ENCODE data around the gene HDAC4. TPM values are rescaled to one million over a fixed set of nuclear protein-coding genes. Genes with fewer than 3 reads are reported as not detected.

The HDAC4 gene
- total RNA-seq, 4 donors from 2014 or later, result 30.2 to 103 (median 51.7) TPM

- no peak for TF ChIP-seq CTCF (IDR thresholded peaks at IDR 0.05)
- no peak for DNase-seq (ENCODE audit: low spot score)
- ATAC-seq (ENCODE audit: low FRiP score), result no peak
These were observed 73.8 kb downstream of the HDAC4 start for GRCh38 chr2:239326831-239327535.

DNA sequence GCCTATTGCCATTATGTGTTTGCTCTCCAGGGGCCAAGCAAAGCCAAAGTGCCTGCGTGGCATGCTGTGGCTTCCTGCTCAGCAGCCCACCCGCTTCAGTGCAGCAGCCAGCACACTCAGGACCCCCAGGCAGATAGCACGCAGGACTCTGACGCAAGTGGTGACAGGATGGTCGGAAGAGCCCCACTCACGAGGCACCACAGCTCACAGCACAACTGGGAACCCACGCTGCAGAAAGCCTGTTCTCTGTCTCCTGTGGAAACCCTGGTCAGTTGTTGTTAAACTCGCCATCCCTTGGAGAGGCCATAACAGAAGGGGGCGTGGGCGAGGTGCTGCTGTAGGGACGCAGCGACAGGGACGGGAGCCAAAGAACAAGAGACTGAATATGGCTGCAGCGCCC, 76.4 kb downstream of the HDAC4 start:
- TF ChIP-seq CTCF (IDR thresholded peaks at IDR 0.05), result no peak
- ATAC-seq (ENCODE audit: low FRiP score) (no peak), DNase-seq (ENCODE audit: low spot score) (no peak)

GRCh38 chr2:239323447-239323846, 77.4 kb downstream of the HDAC4 start:
- no peak for DNase-seq (ENCODE audit: low spot score)

GRCh38 chr2:239322416-239323086, 78.3 kb downstream of the HDAC4 start:
- ATAC-seq (ENCODE audit: low FRiP score) (no peak), DNase-seq (ENCODE audit: low spot score) (no peak)
- TF ChIP-seq CTCF (IDR thresholded peaks at IDR 0.05), result no peak

More at GRCh38 chr2:239323447-239323846, 77.4 kb downstream of the HDAC4 start:
- TF ChIP-seq CTCF (IDR thresholded peaks at IDR 0.05), result no peak
- no peak for ATAC-seq (ENCODE audit: low FRiP score)

GRCh38 chr2:239321596-239322415, 79.0 kb downstream of the HDAC4 start:
- TF ChIP-seq CTCF (IDR thresholded peaks at IDR 0.05), result no peak
- ATAC-seq (ENCODE audit: low FRiP score), result no peak
- peak; percentile 12 for DNase-seq (ENCODE audit: low spot score)

- TF ChIP-seq CTCF (IDR thresholded peaks at IDR 0.05), result no peak
- ATAC-seq (ENCODE audit: low FRiP score) (peak; percentile 44), DNase-seq (ENCODE audit: low spot score) (peak; percentile 24)
These were observed 81.8 kb downstream of the HDAC4 start for GRCh38 chr2:239318790-239319661.
